Measurements from ENCODE around the gene RYR1.

Gene RYR1

GRCh38 chr19:38615007-38615581 lies 181.6 kb downstream of the RYR1 start:
- Histone ChIP-seq H3K4me3 (ENCODE audit: low read depth, low read length) (no peak overlapping the region), H3K4me1 (ENCODE audit: control insufficient read depth, insufficient read depth, low read length) (peaks cover 13% of the 10 kb centered on the region), H3K9me3 (ENCODE audit: control insufficient read depth, insufficient read depth, low read depth, low read length) (no peaks in the 10 kb centered on the region), H3K27ac (ENCODE audit: extremely low read depth, low read depth, low read length) (no peak overlapping the region), H3K36me3 (ENCODE audit: control insufficient read depth in 2 of 2, insufficient read depth in 1 of 2, low read length in 2 of 2) (peaks cover 1 to 6% of the 10 kb centered on the region in 2 experiments)
- TF ChIP-seq ZNF26 (tag by site-specific recombination; IDR thresholded peaks at IDR 0.05) (no peak), ZNF610 (tag by site-specific recombination; IDR thresholded peaks at IDR 0.05; ENCODE audit: borderline replicate concordance) (no peak), ZNF366 (tag by site-specific recombination; conservative IDR thresholded peaks at IDR 0.05) (0 out of 2 replicates have a peak, but pooled peaks have one; percentile 15), PATZ1 (tag by site-specific recombination; IDR thresholded peaks at IDR 0.05) (no peak), KLF8 (tag by site-specific recombination; IDR thresholded peaks at IDR 0.05) (no peak), ZIC2 (tag by site-specific recombination; IDR thresholded peaks at IDR 0.05) (peak; percentile 44), ZNF140 (tag by site-specific recombination; IDR thresholded peaks at IDR 0.05) (no peak), ZNF623 (tag by site-specific recombination; IDR thresholded peaks at IDR 0.05) (no peak), GLIS1 (tag by site-specific recombination; IDR thresholded peaks at IDR 0.05) (0 out of 2 replicates have a peak, but pooled peaks have one; percentile 7), ZNF148 (tag by site-specific recombination; IDR thresholded peaks at IDR 0.05; ENCODE audit: borderline replicate concordance) (no peak), EGR2 (tag by site-specific recombination; IDR thresholded peaks at IDR 0.05; ENCODE audit: low read depth) (peak; percentile 96), ZNF426 (tag by site-specific recombination; IDR thresholded peaks at IDR 0.05) (no peak), ZBTB10 (tag by site-specific recombination; IDR thresholded peaks at IDR 0.05) (0 out of 2 replicates have a peak, but pooled peaks have one; percentile 12), ZNF501 (tag by site-specific recombination; IDR thresholded peaks at IDR 0.05) (no peak), ZNF23 (tag by site-specific recombination; IDR thresholded peaks at IDR 0.05; ENCODE audit: borderline replicate concordance) (no peak), ZNF544 (tag by site-specific recombination; IDR thresholded peaks at IDR 0.05) (no peak), ZFHX2 (tag by site-specific recombination; conservative IDR thresholded peaks at IDR 0.05) (peak; percentile 80), ZNF114 (tag by site-specific recombination; IDR thresholded peaks at IDR 0.05) (no peak), ZNF830 (tag by site-specific recombination; IDR thresholded peaks at IDR 0.05; ENCODE audit: low read depth) (no peak), ZNF791 (tag by site-specific recombination; IDR thresholded peaks at IDR 0.05) (no peak)
- CTCF ChIA-PET: interaction anchor here (1.6 kb wide), 1 partner anchor 70 kb away, joined by 4 read pairs; no protein-coding TSS in a partner anchor
- POLR2A ChIA-PET: interaction anchor here (0.7 to 2.6 kb wide), 2 partner anchors 19 to 43 kb away, joined by 8 to 11 read pairs; no protein-coding TSS in a partner anchor

All from HEK293 (cell line).